HG03432 (cell line): ENCODE results near the gene TBL1X.

ENCODE experiments used
- ATAC-seq: cut with Tn5 transposase; IDR thresholded peaks from one replicate; pipeline ENCODE4 v1.9.1; 2021; ENCODE audit warnings: mild to moderate bottlenecking, moderate library complexity; ENCODE audit not compliant: unreplicated experiment

TBL1X gene

DNA sequence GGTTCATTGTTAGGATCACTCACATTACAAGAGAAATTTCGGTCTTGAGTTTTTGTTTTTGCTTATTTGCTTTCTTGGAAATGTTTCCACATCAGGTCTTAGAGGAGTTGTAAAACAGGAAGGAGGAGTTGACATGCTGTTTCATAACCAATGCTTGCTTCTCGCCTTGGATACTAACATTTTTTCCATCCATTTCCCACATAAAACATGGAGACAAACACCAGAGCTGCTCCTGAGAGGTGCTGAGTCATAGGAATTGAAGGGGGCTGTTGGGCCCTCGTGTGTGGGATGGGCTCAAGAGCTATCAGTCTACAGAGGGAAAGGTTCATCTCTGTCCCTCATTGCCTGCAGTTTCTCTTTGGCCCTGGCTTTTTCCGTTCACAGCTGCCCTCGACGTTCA lies 29.9 kb downstream of the TBL1X start:
- ATAC-seq, result no peak

DNA sequence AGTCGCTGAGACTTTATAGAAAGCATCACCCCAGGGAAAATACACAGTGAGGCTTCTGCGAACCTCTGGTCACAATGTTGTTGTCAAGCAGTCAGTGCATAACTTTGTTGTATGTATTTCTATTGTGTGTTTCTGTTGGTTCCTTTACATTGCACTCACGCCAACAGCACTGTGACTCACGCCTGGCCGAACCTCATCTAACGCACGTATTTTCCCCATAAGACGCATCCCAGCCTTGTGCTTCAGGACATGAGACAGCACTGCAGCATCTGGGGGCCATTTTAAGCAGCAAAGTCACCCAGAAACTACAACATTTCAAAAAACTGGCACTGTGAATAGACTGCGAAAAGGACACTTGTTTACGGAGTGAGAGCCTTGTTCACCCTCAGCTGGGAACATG lies 30.6 kb downstream of the TBL1X start:
- ATAC-seq, result no peak

GRCh38 chrX:9498236-9498635 lies 33.4 kb downstream of the TBL1X start:
- no peak for ATAC-seq

GRCh38 chrX:9500584-9500983 lies 35.7 kb downstream of the TBL1X start:
- no peak for ATAC-seq

GRCh38 chrX:9501362-9501761 lies 36.5 kb downstream of the TBL1X start:
- ATAC-seq, result no peak

DNA sequence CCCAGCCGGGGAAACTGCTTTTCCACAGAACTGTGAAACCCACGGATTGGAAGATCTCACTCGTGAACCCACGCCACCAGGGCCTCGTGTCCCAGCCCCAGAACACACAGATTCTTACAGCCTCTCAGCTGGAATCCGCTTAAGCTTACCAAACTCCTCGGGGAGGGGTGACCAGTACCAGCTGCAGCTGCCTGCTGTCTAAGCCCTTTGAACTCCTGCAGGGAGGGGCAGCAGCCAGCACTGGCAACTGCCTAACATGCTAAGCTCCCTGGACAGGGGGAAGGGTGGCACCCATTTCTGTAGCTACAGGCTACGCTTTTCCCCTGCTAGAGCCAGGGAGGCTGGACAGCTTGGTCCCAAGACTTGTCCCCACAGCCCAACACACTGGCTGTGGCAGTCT lies 38.4 kb downstream of the TBL1X start:
- ATAC-seq, result no peak

GRCh38 chrX:9510366-9510765 lies 45.5 kb downstream of the TBL1X start:
- no peak for ATAC-seq

GRCh38 chrX:9510980-9511379 lies 46.1 kb downstream of the TBL1X start:
- no peak for ATAC-seq

DNA sequence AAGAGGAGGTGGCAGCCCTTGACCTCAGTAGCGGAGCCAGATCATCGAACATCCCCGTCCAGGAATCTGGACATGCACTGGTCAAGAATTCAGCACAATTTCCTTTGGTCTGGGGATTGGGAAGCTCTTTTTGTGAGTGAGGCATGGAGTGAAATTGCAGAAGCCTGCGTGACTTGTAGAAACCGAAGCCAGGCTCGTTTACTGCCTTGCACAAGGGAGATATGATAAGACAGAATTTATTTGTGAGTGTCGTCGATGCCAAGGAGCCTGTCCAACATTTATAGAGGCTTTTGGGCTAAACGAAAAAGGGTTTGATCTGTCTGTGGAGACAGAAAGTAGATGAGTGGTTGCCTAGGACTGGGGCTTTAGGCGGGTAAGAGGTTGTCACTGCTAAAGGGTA lies 50.6 kb downstream of the TBL1X start:
- no peak for ATAC-seq

- ATAC-seq, result peak; percentile 66
These were observed 51.2 kb downstream of the TBL1X start for GRCh38 chrX:9515973-9516538.

DNA sequence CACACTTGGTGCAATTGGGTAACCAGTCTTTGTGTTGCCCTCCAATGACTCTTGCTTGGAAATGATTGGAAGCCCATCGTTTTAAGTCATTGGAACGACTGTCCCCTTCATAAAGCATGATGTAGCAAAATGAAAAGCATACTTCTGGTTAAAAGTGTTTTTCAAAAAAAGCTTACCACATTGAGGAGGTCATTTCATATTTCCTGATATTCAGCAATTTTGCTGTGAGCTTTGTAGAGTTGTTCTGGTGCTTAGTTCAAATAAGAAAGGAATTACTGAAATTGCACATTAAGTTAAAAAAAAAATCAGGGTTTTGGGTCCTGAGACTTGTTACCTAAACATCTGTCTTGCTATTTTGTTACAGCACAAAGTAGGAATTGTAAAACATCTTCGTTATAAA lies 51.8 kb downstream of the TBL1X start:
- no peak for ATAC-seq

DNA sequence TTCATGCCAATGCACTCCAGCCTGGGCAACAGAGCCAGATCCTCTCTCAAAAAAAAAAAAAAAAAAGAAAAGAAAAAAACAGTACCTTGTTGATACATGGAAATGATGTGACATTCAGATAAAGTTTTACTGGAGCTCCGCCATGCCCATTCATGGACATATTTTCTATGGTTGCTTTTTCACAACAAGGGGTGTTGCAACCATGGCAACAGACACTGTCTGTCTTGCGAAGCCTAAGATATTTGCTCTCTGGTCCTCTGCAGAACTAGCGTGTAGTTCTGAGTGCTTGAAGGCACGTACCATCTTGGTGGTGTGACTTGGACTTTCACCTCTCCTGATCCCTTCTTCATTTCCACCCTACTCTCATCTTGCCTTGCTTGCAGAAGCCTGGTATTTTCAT lies 53.2 kb downstream of the TBL1X start:
- no peak for ATAC-seq

- no peak for ATAC-seq
These were observed 54.0 kb downstream of the TBL1X start for GRCh38 chrX:9518889-9519288.

DNA sequence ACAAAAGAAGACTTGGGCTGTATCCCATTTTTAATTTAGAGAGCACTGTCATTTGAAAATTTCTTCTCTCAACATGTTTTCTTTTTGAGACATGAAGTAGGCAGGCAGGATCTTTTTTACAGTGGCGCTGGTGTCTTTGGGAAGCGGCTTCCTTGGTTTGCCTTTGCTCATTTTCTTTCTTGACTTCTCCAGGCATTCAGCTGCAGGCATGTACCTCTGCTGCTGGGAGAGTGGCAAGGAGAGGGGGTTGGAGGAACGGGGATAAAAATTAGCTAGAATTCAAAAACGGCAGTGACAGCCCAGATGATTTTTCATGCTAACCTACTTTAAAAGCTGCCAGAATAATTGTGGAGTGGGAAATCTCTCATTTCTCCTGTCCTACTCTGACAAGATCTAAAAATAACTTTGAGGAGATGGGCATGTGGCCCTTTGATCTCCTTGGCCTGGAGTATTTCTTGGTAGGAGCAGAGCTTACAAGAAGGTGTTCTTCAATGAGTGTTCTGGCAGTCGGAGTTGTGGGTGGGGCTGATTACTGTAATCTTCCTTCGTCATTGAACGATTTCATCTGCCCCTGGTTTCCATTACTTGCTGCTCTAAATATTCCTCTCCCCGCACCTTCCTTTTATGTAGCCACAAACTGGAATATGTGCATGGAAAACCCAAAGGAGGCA lies 54.8 kb downstream of the TBL1X start:
- ATAC-seq, result no peak

- ATAC-seq, result no peak
These were observed 55.3 kb downstream of the TBL1X start for GRCh38 chrX:9520217-9520590.

- ATAC-seq, result no peak
These were observed 57.7 kb downstream of the TBL1X start for GRCh38 chrX:9522378-9523155.

- peak; percentile 45 for ATAC-seq
These were observed 60.8 kb downstream of the TBL1X start for GRCh38 chrX:9525511-9526248.

GRCh38 chrX:9526965-9527364 lies 62.1 kb downstream of the TBL1X start:
- ATAC-seq, result no peak

DNA sequence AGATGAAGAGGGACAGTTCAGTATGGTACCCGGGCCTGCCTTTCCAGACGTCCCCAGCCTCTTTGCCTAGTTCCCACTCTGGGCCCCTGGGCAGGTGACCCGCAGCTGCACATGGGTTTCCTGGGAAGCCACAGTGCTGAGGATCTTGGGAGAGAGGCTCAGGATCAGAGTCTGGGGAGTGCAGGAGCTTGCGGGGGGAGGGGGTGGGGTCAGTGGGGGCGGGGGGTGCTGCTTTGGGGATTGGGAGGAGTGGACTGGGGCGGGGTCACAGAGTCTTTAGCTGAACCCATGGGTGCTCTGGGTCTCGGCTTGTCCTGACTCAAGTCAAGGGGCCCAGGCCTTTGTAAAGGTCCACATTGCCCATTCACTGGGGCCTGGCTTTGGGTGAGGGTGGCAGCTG lies 63.6 kb downstream of the TBL1X start:
- ATAC-seq, result no peak

- no peak for ATAC-seq
These were observed 64.4 kb downstream of the TBL1X start for GRCh38 chrX:9529223-9529622.

- peak; percentile 91 for ATAC-seq
These were observed 66.0 kb downstream of the TBL1X start for GRCh38 chrX:9530848-9531274.

GRCh38 chrX:9532349-9532748 lies 67.5 kb downstream of the TBL1X start:
- ATAC-seq, result no peak
